GM19372 (cell line): ENCODE measurements around the gene TMF1.

ENCODE experiments used
- ATAC-seq: cut with Tn5 transposase; IDR thresholded peaks from one replicate; pipeline ENCODE4 v1.9.1; 2021; ENCODE audit warnings: mild to moderate bottlenecking, low read depth, moderate library complexity; ENCODE audit not compliant: unreplicated experiment

TMF1 gene

GRCh38 chr3:68986496-68987208 lies 65.5 kb downstream of the TMF1 start:
- ATAC-seq = no peak

- ATAC-seq = no peak
Measured at GRCh38 chr3:68985146-68985790, 66.9 kb downstream of the TMF1 start.

- no peak for ATAC-seq
Measured at GRCh38 chr3:68984011-68984530, 68.1 kb downstream of the TMF1 start.

GRCh38 chr3:68977486-68978167 lies 74.5 kb downstream of the TMF1 start:
- ATAC-seq = no peak

- no peak for ATAC-seq
Measured at GRCh38 chr3:68974711-68975110, 77.4 kb downstream of the TMF1 start.

- ATAC-seq = no peak
Measured at GRCh38 chr3:68973639-68974038, 78.5 kb downstream of the TMF1 start.

GRCh38 chr3:68972358-68972979 lies 79.7 kb downstream of the TMF1 start:
- peak; percentile 86 for ATAC-seq
